Neuronal stem cell (in vitro differentiated cells): Measurements from ENCODE around the gene PLSCR1.

Experiments used
- DNase-seq: peaks from one replicate; pipeline ENCODE4 v3.0.0-alpha.2; 2013; ENCODE audit warnings: low spot score
- H2AFZ ChIP-seq: one replicate; pipeline ENCODE4 v1.6.1; 2013; ENCODE audit warnings: mild to moderate bottlenecking, low read length, inconsistent platforms
- H2AK5ac ChIP-seq: 2 replicates; pipeline ENCODE4 v1.6.1; 2013; ENCODE audit warnings: low read depth, mild to moderate bottlenecking, inconsistent platforms, low read length, moderate library complexity, mixed read lengths
- H2BK120ac ChIP-seq: 2 replicates; pipeline ENCODE4 v1.6.1; 2013; ENCODE audit warnings: low read depth, mild to moderate bottlenecking, inconsistent platforms, low read length, moderate library complexity, mixed read lengths
- H2BK12ac ChIP-seq: one replicate; pipeline ENCODE4 v1.6.1; 2013; ENCODE audit warnings: low read length, inconsistent platforms
- H2BK15ac ChIP-seq: 2 replicates; pipeline ENCODE4 v1.6.1; 2013; ENCODE audit warnings: mild to moderate bottlenecking, low read length, inconsistent platforms, mixed read lengths
- H2BK5ac ChIP-seq: one replicate; pipeline ENCODE4 v1.6.1; 2013; ENCODE audit warnings: inconsistent platforms, mild to moderate bottlenecking, low read length, moderate library complexity
- H3K14ac ChIP-seq: one replicate; pipeline ENCODE4 v1.6.1; 2013; ENCODE audit warnings: low read length, inconsistent platforms
- H3K18ac ChIP-seq: 2 replicates; pipeline ENCODE4 v1.6.1; 2013; ENCODE audit warnings: low read length, inconsistent platforms
- H3K23ac ChIP-seq: 2 replicates; pipeline ENCODE4 v1.6.1; 2013; ENCODE audit warnings: low read depth, mild to moderate bottlenecking, mixed read lengths, low read length, inconsistent platforms; ENCODE audit not compliant: poor library complexity
- H3K27ac ChIP-seq: replicated peaks from 3 replicates; pipeline ENCODE4 v1.5.1; 2013; ENCODE audit warnings: low read length, inconsistent platforms
- H3K27me3 ChIP-seq, 3 experiments: 2 replicates each; pipeline ENCODE4 v1.6.1; 2013; ENCODE audit warnings: low read length in 3 of 3, mild to moderate bottlenecking in 2 of 3, inconsistent platforms in 1 of 3, low read depth in 1 of 3, mixed read lengths in 1 of 3, moderate library complexity in 1 of 3; ENCODE audit not compliant: control insufficient read depth in 3 of 3, insufficient read depth in 3 of 3
- H3K36me3 ChIP-seq, 2 donors: replicated peaks in 1 of 2; 2 replicates each; pipeline ENCODE4 v1.6.1; 2013; ENCODE audit warnings: low read length in 2 of 2; ENCODE audit not compliant: control insufficient read depth in 2 of 2, insufficient read depth in 2 of 2
- H3K4ac ChIP-seq: 2 replicates; pipeline ENCODE4 v1.6.1; 2013; ENCODE audit warnings: inconsistent platforms, mild to moderate bottlenecking, low read length, moderate library complexity
- H3K4me1 ChIP-seq, 2 donors: 1 replicate in 1 of 2; 2 replicates in 1 of 2; pipeline ENCODE4 v1.6.1; 2013; ENCODE audit warnings: low read length in 2 of 2, low read depth in 1 of 2; ENCODE audit not compliant: control insufficient read depth in 2 of 2, insufficient read depth in 1 of 2
- H3K4me2 ChIP-seq: one replicate; pipeline ENCODE4 v1.6.1; 2013; ENCODE audit warnings: mild to moderate bottlenecking, low read length, inconsistent platforms; ENCODE audit not compliant: insufficient read depth, poor library complexity, severe bottlenecking
- H3K4me3 ChIP-seq, 2 donors: 2 replicates each; pipeline ENCODE4 v1.5.1; 2013; ENCODE audit warnings: low read length in 2 of 2, mild to moderate bottlenecking in 2 of 2, inconsistent platforms in 1 of 2, moderate library complexity in 1 of 2
- H3K79me1 ChIP-seq: one replicate; pipeline ENCODE4 v1.6.1; 2013; ENCODE audit warnings: low read depth, mild to moderate bottlenecking, inconsistent platforms, low read length, moderate library complexity
- H3K9ac ChIP-seq: one replicate; pipeline ENCODE4 v1.6.1; 2013; ENCODE audit warnings: mild to moderate bottlenecking, low read depth, low read length, inconsistent platforms; ENCODE audit not compliant: poor library complexity
- H3K9me3 ChIP-seq, 2 donors: replicated peaks in 1 of 2; 2 replicates each; pipeline versions ENCODE3 to v1.6.1; 2013; ENCODE audit warnings: low read length in 2 of 2, mild to moderate bottlenecking in 2 of 2, inconsistent platforms in 1 of 2, low read depth in 1 of 2, mixed read lengths in 1 of 2, moderate library complexity in 1 of 2; ENCODE audit not compliant: control insufficient read depth in 2 of 2, insufficient read depth in 1 of 2
- H4K8ac ChIP-seq: one replicate; pipeline ENCODE4 v1.6.1; 2013; ENCODE audit warnings: low read depth, mild to moderate bottlenecking, inconsistent platforms, low read length, moderate library complexity
- H4K91ac ChIP-seq: one replicate; pipeline ENCODE4 v1.6.1; 2013; ENCODE audit warnings: low read length, low read depth, mild to moderate bottlenecking, inconsistent platforms; ENCODE audit not compliant: poor library complexity
- WGBS, 2 donors: extraction: QIAGEN DNeasy Blood & Tissue Kit; methylation state at CpG; one replicate each; pipeline ENCODE4 v1.1.7; 2013; ENCODE audit warnings: missing lambda C conversion rate in 2 of 2, mixed read lengths in 1 of 2; ENCODE audit not compliant: insufficient read length in 2 of 2, insufficient replicate concordance in 1 of 2; ENCODE audit errors: extremely low coverage in 2 of 2; 5-methylcytosine and 5-hydroxymethylcytosine counted together

Gene PLSCR1

DNA sequence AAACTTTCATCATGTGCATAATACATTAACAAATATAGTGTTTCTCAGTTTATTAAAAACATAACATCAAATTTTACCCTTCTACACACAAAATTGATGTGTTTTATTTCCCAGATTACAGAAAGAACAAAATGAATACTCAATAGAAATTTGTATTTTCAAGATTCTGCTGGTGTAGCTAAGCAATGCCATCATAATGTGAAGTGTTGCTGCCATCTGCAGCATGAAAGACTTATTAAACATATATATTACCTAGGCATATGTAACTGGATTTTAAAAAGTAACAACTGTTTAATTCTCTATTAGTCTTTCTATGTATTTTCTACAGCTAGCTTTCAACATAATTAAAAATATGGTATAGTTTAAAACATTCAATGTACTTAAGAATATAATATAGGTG, 33.3 kb upstream of the PLSCR1 start:
- no peak overlapping the region for H3K23ac ChIP-seq
- H2BK12ac ChIP-seq, result no peak overlapping the region
- no peak overlapping the region for H3K4ac ChIP-seq
- H2AFZ ChIP-seq, result no peak overlapping the region
- no peak overlapping the region for H2AK5ac ChIP-seq
- no peak overlapping the region for H4K91ac ChIP-seq
- peaks cover 0 to 4% of the 10 kb centered on the region in 2 donors for H3K9me3 ChIP-seq
- no peak overlapping the region for H3K9ac ChIP-seq
- H3K79me1 ChIP-seq, result no peaks in the 10 kb centered on the region
- no peak overlapping the region for H3K18ac ChIP-seq
- no peak overlapping the region for H3K27ac ChIP-seq
- no peaks in the 10 kb centered on the region for H3K27me3 ChIP-seq
- H4K8ac ChIP-seq, result no peak overlapping the region
- no peak overlapping the region for H3K4me3 ChIP-seq
- H3K36me3 ChIP-seq, result no peaks in the 10 kb centered on the region
- H2BK120ac ChIP-seq, result no peak overlapping the region
- H3K4me1 ChIP-seq, result no peaks in the 10 kb centered on the region
- H3K14ac ChIP-seq, result no peak overlapping the region
- no peak for DNase-seq
- H3K4me2 ChIP-seq, result no peak overlapping the region
- H2BK15ac ChIP-seq, result no peak overlapping the region
- H2BK5ac ChIP-seq, result no peak overlapping the region

DNA sequence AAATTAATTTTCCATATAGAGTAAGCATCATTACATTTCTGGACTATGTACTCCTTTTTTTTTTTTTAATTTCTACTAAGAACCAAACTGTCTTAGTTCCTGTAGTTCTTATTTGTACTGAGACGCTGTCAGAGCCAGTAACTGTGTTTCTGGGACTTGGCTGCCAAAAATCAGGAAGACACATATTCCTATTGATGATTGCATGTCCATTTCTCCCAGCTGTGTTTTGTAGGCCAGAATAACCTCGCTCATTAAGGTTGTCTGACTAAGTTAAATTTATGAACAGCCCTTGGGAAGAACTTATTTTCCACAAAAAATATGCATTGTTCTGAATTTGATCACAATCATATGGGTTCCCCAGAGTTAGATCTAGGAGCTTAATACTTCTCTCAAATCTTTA, 31.2 kb upstream of the PLSCR1 start:
- Histone ChIP-seq H2AK5ac (no peak overlapping the region), H2BK12ac (no peak overlapping the region), H3K9me3 (no peaks in the 10 kb centered on the region), H3K79me1 (no peaks in the 10 kb centered on the region), H3K4me3 (no peak overlapping the region), H3K14ac (no peak overlapping the region), H3K4me2 (no peak overlapping the region), H3K18ac (no peak overlapping the region), H3K9ac (no peak overlapping the region), H4K91ac (no peak overlapping the region), H2BK15ac (no peak overlapping the region), H3K36me3 (no peaks in the 10 kb centered on the region), H2BK120ac (no peak overlapping the region), H3K23ac (no peak overlapping the region), H3K27me3 (no peaks in the 10 kb centered on the region), H2BK5ac (no peak overlapping the region), H3K27ac (no peak overlapping the region), H3K4ac (no peak overlapping the region), H2AFZ (no peak overlapping the region), H3K4me1 (no peaks in the 10 kb centered on the region), H4K8ac (no peak overlapping the region)
- no peak for DNase-seq
- no CpG with 5 or more reads among the region's 2 CpGs for WGBS, 2 donors

DNA sequence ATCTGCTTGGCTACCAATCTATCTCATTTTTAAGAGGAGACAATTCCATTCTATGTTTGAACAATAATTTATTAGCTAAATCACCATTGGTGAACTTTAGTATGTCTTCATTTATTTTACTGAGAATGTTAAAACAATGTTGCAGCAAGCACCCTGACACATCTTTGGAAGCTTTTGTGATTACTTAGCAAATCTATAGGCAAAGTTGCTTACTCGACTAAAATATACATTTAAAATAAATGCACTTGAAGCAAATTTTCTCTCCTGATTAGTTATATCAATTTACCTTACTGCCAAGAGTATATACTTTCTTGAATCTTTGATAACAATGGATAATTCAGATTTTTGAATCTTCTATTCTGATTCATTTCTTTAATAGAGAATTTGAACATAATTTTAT, 29.8 kb upstream of the PLSCR1 start:
- no peak overlapping the region for H3K23ac ChIP-seq
- H3K18ac ChIP-seq, result no peak overlapping the region
- no peak overlapping the region for H2BK12ac ChIP-seq
- WGBS, 2 donors, result no CpG with 5 or more reads among the region's 1 CpG
- H3K27ac ChIP-seq, result no peak overlapping the region
- no peak overlapping the region for H3K4me3 ChIP-seq
- H4K8ac ChIP-seq, result no peak overlapping the region
- no peaks in the 10 kb centered on the region for H3K79me1 ChIP-seq
- no peak for DNase-seq
- no peaks in the 10 kb centered on the region for H3K4me1 ChIP-seq
- H2AK5ac ChIP-seq, result no peak overlapping the region
- no peaks in the 10 kb centered on the region for H3K27me3 ChIP-seq
- no peak overlapping the region for H3K14ac ChIP-seq
- H3K9ac ChIP-seq, result no peak overlapping the region
- H2AFZ ChIP-seq, result no peak overlapping the region
- no peak overlapping the region for H2BK15ac ChIP-seq
- H3K4ac ChIP-seq, result no peak overlapping the region
- no peak overlapping the region for H4K91ac ChIP-seq
- no peaks in the 10 kb centered on the region for H3K9me3 ChIP-seq
- H3K36me3 ChIP-seq, result no peaks in the 10 kb centered on the region
- H2BK5ac ChIP-seq, result no peak overlapping the region
- no peak overlapping the region for H2BK120ac ChIP-seq
- H3K4me2 ChIP-seq, result no peak overlapping the region

DNA sequence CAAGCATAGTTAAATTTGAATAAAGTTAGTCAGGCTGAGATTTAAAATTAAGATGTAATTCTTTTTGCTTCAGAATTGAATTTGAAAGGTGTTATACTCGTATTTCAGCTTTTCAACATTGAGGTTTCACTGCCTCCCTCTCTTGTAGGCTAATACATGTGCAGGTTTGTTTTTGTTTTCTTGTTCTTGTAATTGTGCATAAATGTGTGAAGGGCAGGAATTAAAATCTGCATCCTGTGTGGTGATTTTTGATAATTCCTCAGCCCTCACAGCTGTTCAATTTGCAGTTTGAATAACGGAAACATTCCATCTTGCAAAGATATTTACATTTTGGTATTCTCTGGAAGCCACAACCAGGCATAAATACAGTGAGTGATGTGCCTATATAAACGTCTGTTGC, 24.9 kb upstream of the PLSCR1 start:
- H2BK120ac ChIP-seq, result no peak overlapping the region
- DNase-seq, result no peak
- H3K9me3 ChIP-seq, result no peaks in the 10 kb centered on the region
- no peaks in the 10 kb centered on the region for H3K79me1 ChIP-seq
- H3K27me3 ChIP-seq, result no peaks in the 10 kb centered on the region
- no peak overlapping the region for H4K8ac ChIP-seq
- H3K23ac ChIP-seq, result no peak overlapping the region
- H2AK5ac ChIP-seq, result no peak overlapping the region
- H2AFZ ChIP-seq, result no peak overlapping the region
- H3K9ac ChIP-seq, result no peak overlapping the region
- no peaks in the 10 kb centered on the region for H3K36me3 ChIP-seq
- no peaks in the 10 kb centered on the region for H3K4me1 ChIP-seq
- H2BK15ac ChIP-seq, result no peak overlapping the region
- H2BK12ac ChIP-seq, result no peak overlapping the region
- H3K27ac ChIP-seq, result no peak overlapping the region
- no peak overlapping the region for H3K4me3 ChIP-seq
- WGBS, 2 donors, result no CpG with 5 or more reads among the region's 3 CpGs
- H3K18ac ChIP-seq, result no peak overlapping the region
- H3K14ac ChIP-seq, result no peak overlapping the region
- H3K4ac ChIP-seq, result no peak overlapping the region
- no peak overlapping the region for H2BK5ac ChIP-seq
- H4K91ac ChIP-seq, result no peak overlapping the region
- H3K4me2 ChIP-seq, result no peak overlapping the region
